ENCODE data around the gene PADI3. TPM values are rescaled to one million over a fixed set of nuclear protein-coding genes. Genes with fewer than 3 reads are reported as not detected.

The PADI3 gene
- polyA plus RNA-seq, 12 donors: 0.05 to 0.17 TPM; not detected in 10

GRCh38 chr1:17272646-17273045 lies 23.7 kb downstream of the PADI3 start:
- no peak for DNase-seq

GRCh38 chr1:17273096-17273495 lies 24.2 kb downstream of the PADI3 start:
- no peak for DNase-seq

GRCh38 chr1:17274186-17275170 lies 25.6 kb downstream of the PADI3 start:
- DNase-seq: no peak

GRCh38 chr1:17276568-17276967 lies 27.7 kb downstream of the PADI3 start:
- peak; percentile 7 for DNase-seq

GRCh38 chr1:17277511-17278159 lies 28.7 kb downstream of the PADI3 start:
- no peak for DNase-seq

GRCh38 chr1:17278996-17279830 lies 30.3 kb downstream of the PADI3 start:
- DNase-seq: no peak

GRCh38 chr1:17280436-17280835 lies 31.5 kb downstream of the PADI3 start:
- DNase-seq: no peak

GRCh38 chr1:17280894-17281293 lies 32.0 kb downstream of the PADI3 start:
- no peak for DNase-seq

- no peak for DNase-seq
Observed at GRCh38 chr1:17281775-17282181, 32.9 kb downstream of the PADI3 start.

GRCh38 chr1:17282836-17283235 lies 33.9 kb downstream of the PADI3 start:
- DNase-seq: no peak

GRCh38 chr1:17286646-17287045 lies 37.7 kb downstream of the PADI3 start:
- DNase-seq: no peak

GRCh38 chr1:17287130-17287776 lies 38.4 kb downstream of the PADI3 start:
- no peak for DNase-seq

GRCh38 chr1:17289721-17290120 lies 40.8 kb downstream of the PADI3 start:
- no peak for DNase-seq

- DNase-seq: no peak
Observed at GRCh38 chr1:17290553-17290952, 41.7 kb downstream of the PADI3 start.

GRCh38 chr1:17292299-17293160 lies 43.6 kb downstream of the PADI3 start:
- DNase-seq: no peak

GRCh38 chr1:17293681-17294425 lies 45.0 kb downstream of the PADI3 start:
- DNase-seq: no peak

- no peak for DNase-seq
Observed at GRCh38 chr1:17295292-17295691, 46.4 kb downstream of the PADI3 start.

- DNase-seq: no peak
Observed at GRCh38 chr1:17296086-17296485, 47.2 kb downstream of the PADI3 start.

GRCh38 chr1:17297991-17298390 lies 49.1 kb downstream of the PADI3 start:
- no peak for DNase-seq

GRCh38 chr1:17301767-17302166 lies 52.9 kb downstream of the PADI3 start:
- DNase-seq: no peak

All from muscle of arm (tissue), 12 donors.